ENCODE data around the gene PLXNA2. TPM values are rescaled to one million over a fixed set of nuclear protein-coding genes. Genes with fewer than 3 reads are reported as not detected.

PLXNA2 gene
- polyA plus RNA-seq, 3 donors, result 11.6 to 12.7 (median 12.3) TPM

DNA sequence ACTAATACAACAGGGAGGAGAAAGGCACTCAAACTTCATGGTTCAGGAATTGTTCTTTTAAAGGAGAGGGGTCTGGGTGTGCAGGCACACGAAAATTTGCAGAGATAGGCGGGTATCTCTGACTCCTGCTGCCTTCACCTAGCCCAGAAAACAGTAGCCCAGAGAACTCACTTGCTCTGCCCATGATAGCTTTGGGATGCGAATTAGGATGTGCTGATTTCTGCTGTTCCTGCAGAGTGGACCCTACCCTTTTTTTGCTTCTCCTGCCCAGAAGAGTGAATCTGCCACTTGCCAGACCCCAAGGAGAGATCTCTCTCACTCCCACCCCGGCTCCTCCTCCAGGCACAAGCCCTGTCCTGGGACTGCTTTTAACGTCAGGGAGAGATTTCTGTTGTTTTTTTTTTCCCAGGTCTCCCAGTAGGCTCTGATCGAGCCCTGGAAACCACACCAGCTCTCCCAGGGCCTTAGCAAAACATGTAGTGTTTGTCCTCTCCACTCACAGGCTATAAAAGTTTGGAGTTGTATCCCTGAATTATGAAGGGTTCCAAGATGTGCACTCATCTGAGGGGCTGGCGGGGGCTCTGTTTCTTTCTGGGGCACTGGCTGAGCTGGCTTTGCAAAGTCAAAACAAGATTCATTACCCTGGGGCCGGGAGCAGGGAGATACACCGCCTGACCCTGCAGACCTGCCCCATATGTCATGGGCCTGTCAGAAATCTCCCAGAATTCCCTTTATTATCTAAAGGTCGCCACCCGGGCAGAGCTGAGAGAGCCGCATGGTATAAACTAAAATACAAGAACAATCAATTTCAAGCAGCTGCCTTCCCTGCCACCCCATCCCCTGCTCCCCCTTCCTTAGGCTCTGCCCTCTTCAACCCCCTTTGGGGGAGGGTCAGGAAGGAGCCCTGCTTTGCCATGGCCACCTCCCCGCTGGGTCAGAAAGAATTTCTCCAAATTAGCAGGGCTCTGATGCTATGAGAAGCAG lies 17.9 kb downstream of the PLXNA2 start:
- no peak for DNase-seq (ENCODE audit: low read depth in 3 of 3, low spot score in 2 of 3)

DNA sequence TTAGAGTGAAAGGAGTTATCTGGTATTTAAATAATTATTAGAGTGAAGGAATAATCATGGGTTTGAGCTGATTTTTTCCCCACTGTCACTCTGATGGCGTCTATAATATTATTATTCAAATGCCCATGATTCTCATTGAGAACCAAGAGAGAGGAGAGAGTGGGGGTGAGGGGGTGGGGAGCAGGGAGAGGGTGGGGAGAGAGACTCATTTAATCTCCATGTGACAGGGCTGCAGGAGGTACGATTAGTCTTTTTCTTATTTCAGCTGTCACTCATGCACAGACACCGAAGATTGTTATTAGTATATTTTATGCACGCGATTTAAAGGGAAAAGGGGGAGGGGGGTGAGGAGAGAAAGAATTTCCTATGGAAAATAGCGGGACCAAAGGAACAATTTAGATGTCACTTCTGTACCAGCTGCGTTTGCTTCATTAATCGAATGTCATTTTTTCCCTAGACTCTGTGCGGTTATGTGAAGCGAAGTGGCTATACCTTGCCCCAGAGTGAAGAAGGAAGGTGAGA lies 19.9 kb downstream of the PLXNA2 start:
- no peak for DNase-seq (ENCODE audit: low read depth in 3 of 3, low spot score in 2 of 3)

DNA sequence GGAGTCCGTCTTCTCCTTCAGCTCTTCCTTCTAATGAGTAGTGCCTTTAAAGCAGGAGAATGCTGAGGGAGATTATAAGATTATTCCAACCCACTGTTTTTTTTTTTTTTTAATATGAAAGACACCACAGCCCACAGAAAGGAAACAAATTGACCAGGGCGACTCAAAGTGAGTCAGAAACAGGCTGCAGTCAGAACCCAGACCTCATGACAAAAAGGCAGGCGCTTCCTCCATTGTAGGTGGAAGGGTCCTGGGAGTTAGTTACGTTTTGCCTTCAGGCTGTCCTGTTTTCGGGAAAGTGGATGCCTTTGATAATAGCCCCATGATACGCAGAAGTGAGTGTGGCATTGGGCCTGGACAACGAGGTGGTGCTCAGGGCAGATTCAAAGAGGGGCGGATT lies 21.0 kb downstream of the PLXNA2 start:
- no peak for DNase-seq (ENCODE audit: low read depth in 3 of 3, low spot score in 2 of 3)

DNA sequence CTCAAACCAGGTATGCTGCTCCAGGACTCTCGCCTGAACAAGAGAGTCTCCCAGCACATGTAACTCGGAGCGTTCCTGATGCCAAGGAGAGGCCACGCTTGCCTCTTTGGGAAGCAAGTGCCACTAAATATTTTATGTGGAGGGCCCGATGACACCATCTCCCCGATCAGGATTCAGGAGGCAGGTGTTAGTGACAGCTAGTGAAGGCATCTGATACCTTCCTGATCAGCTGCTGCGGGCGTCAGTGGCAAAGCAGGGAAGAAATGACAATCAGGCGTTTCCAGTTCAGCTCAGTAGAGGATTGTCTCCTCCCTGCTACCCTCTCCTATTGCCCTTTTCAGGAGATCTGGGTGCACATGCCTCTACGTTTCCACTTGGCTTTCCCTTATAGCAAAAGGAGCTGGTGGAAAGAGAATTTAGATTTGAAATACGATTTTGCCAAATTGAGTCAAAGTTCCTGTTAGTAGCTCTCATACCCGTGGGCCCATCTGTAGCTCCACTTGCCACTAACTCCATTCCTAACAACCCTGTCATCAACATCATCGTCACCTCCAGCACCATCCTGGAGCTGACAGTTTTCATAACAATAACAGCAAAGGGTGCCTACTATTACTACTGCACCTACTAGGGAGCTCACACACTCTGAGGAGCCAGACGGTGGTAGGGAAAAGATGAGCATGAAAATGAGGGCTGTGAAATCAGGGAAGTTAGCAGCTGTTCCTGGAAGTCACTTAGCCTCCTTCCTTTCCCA lies 21.6 kb downstream of the PLXNA2 start:
- DNase-seq (ENCODE audit: low read depth in 3 of 3, low spot score in 2 of 3), result no peak

- no peak for DNase-seq (ENCODE audit: low read depth in 3 of 3, low spot score in 2 of 3)
Observed at GRCh38 chr1:208221291-208221622, 22.9 kb downstream of the PLXNA2 start.

DNA sequence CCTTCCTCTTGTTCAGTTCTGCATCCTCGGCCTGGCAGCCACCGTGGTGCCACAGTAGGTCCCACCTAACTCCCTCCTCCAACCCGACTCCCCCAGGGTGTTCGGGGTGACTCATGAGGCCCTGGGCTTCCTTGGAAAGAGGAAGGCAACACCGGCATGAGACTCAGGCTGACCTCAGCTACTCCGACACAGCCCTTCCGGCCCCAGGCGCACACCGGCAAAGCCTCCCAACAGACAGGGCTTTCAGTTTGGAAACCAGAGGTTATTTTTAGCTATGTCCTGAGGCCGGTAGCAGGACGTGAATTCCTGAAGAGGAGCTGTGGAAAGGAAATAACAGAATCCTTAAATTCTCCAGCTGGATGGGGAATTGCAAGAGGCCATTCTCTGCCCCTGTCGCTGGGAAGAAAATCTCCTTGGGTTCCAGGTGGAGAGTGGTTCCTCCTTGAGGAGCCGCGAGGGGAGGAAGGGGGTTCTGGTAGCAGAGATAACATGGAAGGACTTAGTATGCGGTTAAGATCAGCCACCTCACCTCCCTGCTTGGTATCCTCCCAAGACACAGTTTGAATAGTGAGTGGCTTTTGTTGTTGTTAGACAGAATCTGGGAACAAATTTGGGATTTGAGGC lies 24.4 kb downstream of the PLXNA2 start:
- no peak for DNase-seq (ENCODE audit: low read depth in 3 of 3, low spot score in 2 of 3)

GRCh38 chr1:208219098-208219658 lies 25.0 kb downstream of the PLXNA2 start:
- no peak for DNase-seq (ENCODE audit: low read depth in 3 of 3, low spot score in 2 of 3)

- DNase-seq (ENCODE audit: low read depth in 3 of 3, low spot score in 2 of 3), result no peak
Observed at GRCh38 chr1:208218237-208219097, 25.7 kb downstream of the PLXNA2 start.

DNA sequence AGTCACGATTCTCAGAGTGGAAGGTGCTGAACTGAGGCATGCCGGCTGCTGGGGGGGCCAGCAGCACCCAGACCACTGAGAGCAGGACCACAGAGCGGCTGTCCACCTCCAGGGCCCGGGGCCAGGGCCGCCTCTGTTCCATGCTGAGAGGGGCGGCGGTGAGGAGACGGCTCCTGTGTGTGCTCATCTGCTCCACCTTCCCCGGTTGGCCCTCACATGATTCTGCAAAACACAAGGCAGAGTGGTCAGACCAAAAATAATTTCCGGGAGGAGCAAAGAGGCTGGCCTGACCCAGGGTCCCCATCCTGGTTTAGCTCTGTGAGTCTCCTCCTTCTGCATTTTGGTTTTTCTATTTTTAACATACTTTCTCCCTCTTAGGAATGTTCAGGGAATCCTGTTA lies 26.4 kb downstream of the PLXNA2 start:
- DNase-seq (ENCODE audit: low read depth in 3 of 3, low spot score in 2 of 3), result no peak

DNA sequence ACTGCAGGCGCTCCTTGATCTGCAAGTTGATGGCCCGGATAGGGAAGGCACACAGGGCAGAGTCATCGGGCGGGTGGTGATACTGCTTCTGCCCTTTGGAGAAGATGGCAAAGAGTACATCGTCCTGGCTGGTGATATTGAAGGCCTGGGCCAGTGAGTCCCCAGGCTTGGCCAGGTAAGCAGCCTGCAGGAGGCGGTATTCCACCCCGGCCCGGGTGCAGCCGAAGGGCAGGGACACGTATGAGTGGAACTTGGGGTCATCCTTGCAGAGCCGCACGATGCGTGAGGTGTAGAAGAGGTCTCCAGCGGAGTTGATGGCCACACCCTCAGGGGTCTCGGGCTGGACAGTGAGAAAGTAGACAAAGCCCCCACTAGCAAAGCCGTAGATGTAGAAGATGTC lies 27.4 kb downstream of the PLXNA2 start:
- DNase-seq (ENCODE audit: low read depth in 3 of 3, low spot score in 2 of 3), result no peak

DNA sequence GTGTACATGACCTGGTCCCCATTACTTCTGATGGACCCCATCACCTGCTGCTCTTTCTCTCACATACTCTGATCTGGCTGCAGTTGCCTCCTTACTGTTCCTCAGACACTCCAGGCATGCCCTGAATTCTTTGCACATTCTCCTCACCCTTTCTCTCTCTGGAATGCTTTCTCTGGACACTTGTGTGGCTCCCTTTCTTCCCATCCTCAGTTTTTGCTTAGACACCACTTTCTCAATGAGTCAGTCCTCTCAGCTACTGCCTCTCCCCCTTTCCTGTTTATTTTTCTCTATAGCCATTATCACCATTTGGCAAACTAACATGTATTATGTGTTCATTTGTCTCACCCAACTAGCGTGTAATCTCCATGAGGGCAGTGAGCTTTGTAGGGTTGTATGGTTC lies 28.1 kb downstream of the PLXNA2 start:
- no peak for DNase-seq (ENCODE audit: low read depth in 3 of 3, low spot score in 2 of 3)

DNA sequence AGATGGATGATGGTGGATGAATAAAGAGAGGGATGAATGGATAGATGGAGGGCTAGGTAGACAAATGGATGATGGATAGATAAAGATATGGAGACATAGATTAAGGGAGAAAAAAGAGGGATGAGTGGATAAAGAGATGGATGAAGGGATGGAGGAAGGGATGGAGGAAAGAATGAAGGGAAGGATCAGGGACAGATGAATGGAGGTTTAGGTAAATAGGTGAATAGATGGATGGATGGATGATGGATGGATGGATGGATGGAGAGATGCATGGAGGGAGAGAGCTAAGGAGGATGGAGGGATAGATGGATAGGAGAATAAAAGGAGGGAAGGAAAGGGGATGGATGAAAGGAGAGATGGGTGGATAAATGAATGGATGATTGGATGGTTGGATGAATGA lies 28.8 kb downstream of the PLXNA2 start:
- no peak for DNase-seq (ENCODE audit: low read depth in 3 of 3, low spot score in 2 of 3)

DNA sequence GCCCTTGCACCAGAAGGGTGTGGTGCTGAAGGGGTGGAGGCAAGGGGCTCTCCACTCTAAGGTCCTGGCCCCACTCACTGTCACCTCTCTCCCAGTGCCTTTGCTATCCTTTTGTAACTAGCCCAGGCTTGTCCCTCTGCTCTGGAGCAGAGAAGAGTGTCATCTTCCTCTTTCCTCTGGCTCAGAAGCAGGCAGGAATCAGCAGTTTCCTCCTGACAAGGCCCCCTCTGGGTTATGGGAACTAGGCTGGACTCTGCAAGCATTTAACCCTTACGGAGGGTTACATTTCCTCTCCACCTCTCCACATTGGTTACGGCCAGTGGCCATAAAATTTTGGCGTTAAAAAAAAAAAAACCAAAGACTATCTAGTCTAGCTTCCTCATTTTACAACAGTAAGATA lies 30.4 kb downstream of the PLXNA2 start:
- no peak for DNase-seq (ENCODE audit: low read depth in 3 of 3, low spot score in 2 of 3)

DNA sequence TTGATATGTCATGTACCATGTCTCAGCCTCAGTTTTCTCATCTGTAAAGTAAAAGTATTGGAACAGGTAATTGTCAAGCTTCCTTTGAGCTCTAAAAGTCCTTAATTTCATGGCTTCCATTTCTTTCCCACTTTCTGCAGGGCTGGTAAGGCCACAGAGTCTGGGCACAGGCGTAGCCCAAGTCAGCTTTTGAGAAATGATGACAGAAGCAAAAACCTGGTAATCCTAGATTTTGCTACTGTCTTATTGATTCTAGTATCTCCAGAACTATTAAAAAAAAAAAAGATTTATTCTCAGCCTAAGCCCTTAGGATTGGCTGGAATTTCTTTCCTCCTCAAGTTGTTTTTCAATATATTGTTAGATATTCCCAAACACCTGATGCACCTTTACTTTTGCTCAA lies 31.3 kb downstream of the PLXNA2 start:
- DNase-seq (ENCODE audit: low read depth in 3 of 3, low spot score in 2 of 3), result no peak

DNA sequence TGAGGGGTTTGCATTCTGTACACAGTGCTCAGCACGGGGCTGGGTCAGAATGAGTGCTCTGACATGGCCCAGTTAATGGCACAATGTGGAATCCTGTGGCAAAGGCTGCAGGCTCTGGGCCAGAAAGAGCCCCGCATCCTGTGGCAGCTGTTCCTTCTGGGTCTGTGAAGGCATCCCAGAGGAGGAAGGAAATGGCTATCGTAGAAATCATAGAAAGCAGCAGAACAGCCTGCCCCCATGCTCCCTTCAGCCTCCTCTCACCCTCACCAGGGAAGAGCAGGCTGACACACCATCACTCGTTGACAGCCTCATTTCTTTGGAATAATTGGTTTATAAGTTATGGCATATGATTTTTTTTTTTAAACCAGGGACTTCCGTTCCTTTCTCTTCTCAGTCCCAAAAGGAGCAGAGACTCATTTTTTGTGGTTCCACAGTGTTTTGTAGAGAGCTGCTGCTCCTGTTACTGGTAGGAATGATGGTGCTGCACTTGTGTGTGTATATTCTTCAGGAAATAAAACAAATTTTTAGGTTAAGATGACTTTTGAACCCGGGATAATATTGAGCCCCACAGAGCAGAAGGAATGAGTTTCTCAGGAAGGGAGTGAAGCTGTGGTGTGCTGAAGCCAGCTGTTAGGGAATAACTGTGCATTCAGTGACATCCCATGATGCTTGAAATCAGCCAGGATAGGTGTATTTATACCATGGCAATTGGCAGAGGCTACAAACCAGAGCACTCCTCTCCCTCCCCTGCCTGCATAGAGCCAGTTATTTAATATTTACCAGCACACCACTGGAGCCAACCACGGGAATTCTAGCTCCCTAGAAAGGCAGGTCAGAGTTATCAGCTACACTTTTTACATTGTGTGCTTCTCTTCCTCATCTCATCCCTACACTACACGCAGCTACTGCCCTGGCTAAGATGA lies 32.0 kb downstream of the PLXNA2 start:
- no peak for DNase-seq (ENCODE audit: low read depth in 3 of 3, low spot score in 2 of 3)

GRCh38 chr1:208209896-208210589 lies 34.1 kb downstream of the PLXNA2 start:
- no peak for DNase-seq (ENCODE audit: low read depth in 3 of 3, low spot score in 2 of 3)

DNA sequence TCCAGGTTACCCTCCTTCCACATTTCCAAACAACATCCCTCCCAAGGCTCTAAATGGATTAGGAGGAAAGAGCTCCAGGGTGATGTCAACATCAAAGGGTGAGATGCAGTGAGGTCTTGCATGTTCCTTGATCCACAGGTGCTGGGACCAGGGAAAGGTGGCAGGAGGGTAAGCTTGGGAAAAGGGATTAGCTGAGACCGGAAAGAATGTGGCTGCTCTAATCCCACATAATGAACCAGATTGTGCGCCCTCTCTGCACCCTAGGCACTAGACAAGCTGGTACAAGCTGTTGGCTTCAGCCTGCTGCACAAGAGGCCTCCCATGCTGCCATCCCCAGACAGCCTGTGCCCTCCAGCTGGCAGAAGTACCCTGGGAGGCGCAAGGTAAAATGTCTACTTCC lies 34.9 kb downstream of the PLXNA2 start:
- DNase-seq (ENCODE audit: low read depth in 3 of 3, low spot score in 2 of 3), result no peak

GRCh38 chr1:208208132-208208487 lies 36.1 kb downstream of the PLXNA2 start:
- DNase-seq (ENCODE audit: low read depth in 3 of 3, low spot score in 2 of 3), result no peak
